GM12878 (cell line): ENCODE measurements around the gene RYR2. TPM values are rescaled to one million over a fixed set of nuclear protein-coding genes. Genes with fewer than 3 reads are reported as not detected.
"Not testable (repeated sequence)": the region's sequence is repeated elsewhere in the genome, so short reads cannot be mapped to it uniquely, and the experiment has no call there.

Source experiments
- ATAC-seq: fragments of 200-7000 bp; cut with Tn5 transposase; 3 replicates; pipeline ENCODE4 v1.9.1; 2020; ENCODE audit warnings: mild to moderate bottlenecking, moderate library complexity
- BruUV-seq: library from RNA; stranded (reverse); fragments of 400-500 nt; replicated peaks from 2 replicates; lab custom pipeline; 2021; lab: Mats Ljungman, UMichigan
- CTCF ChIA-PET: fragments of 300-600 bp; sonication (Branson Sonifier 250); formaldehyde crosslinking; extraction: SDS; loops from one replicate; lab custom pipeline; 2021; ENCODE audit warnings: inconsistent platforms; lab: Yijun Ruan, JAX
- POLR2A ChIA-PET: fragments of 350-600 bp; formaldehyde crosslinking; extraction: SDS; loops from one replicate; lab custom pipeline; 2021; ENCODE audit warnings: inconsistent platforms; lab: Charles Lee
- RAD21 ChIA-PET: fragments of 300-600 bp; sonication (Branson Sonifier 250); formaldehyde crosslinking; loops from one replicate; lab custom pipeline; 2023; ENCODE audit warnings: antibody characterized with exemption; ENCODE audit not compliant: unreplicated experiment; lab: Charles Lee
- SMC1A ChIA-PET: fragments of 300-600 bp; sonication (Branson Sonifier 250); formaldehyde crosslinking; loops from one replicate; lab custom pipeline; 2023; ENCODE audit not compliant: unreplicated experiment, uncharacterized antibody; lab: Charles Lee
- DNase-seq: peaks from one replicate; pipeline ENCODE4 v3.0.0-alpha.2; 2011; ENCODE audit warnings: low read depth, low spot score
- FAIRE-seq: peaks from 3 replicates; lab custom pipeline; 2011; peaks lifted over from hg19 to GRCh38; lab: Jason Lieb, UNC
- H2AFZ ChIP-seq: 2 replicates; pipeline ENCODE4 v1.6.0; 2011; ENCODE audit warnings: low read depth, low read length, control low read depth; ENCODE audit not compliant: control insufficient read depth
- H3K27ac ChIP-seq: 2 replicates; pipeline ENCODE4 v1.5.1; 2011; ENCODE audit warnings: control low read depth; ENCODE audit not compliant: control insufficient read depth, insufficient read depth
- H3K27me3 ChIP-seq, 2 experiments: replicated peaks in 1 of 2; 2 replicates each; pipeline versions ENCODE4 v1.6.0 to v1.6.1; 2011; ENCODE audit warnings: low read length in 1 of 2; ENCODE audit not compliant: control insufficient read depth in 2 of 2, insufficient read depth in 2 of 2
- H3K36me3 ChIP-seq, 2 experiments: 2 replicates each; pipeline ENCODE4 v1.5.1; 2011; ENCODE audit warnings: low read length in 1 of 2; ENCODE audit not compliant: control insufficient read depth in 2 of 2, insufficient read depth in 2 of 2
- H3K4me1 ChIP-seq: 2 replicates; pipeline ENCODE4 v1.6.1; 2011; ENCODE audit warnings: mild to moderate bottlenecking, low read length, moderate library complexity, mixed read lengths; ENCODE audit not compliant: control insufficient read depth, insufficient read depth
- H3K4me2 ChIP-seq: 2 replicates; pipeline ENCODE4 v1.6.0; 2011; ENCODE audit warnings: control low read depth; ENCODE audit not compliant: control insufficient read depth, insufficient read depth
- H3K4me3 ChIP-seq: fragments of 200-600 bp; sonication (generic); 2 replicates; pipeline ENCODE4 v1.5.1; 2016
- H3K79me2 ChIP-seq: 2 replicates; pipeline ENCODE4 v1.6.0; 2011; ENCODE audit warnings: low read length; ENCODE audit not compliant: control insufficient read depth, insufficient read depth
- H3K9ac ChIP-seq: 2 replicates; pipeline ENCODE4 v1.8.0; 2011; ENCODE audit warnings: low read length, control low read depth, mixed read lengths; ENCODE audit not compliant: control insufficient read depth, insufficient read depth
- H3K9me3 ChIP-seq: replicated peaks from 3 replicates; pipeline ENCODE4 v1.5.1; 2011; ENCODE audit warnings: mild to moderate bottlenecking, low read length; ENCODE audit not compliant: control insufficient read depth, insufficient read depth
- H4K20me1 ChIP-seq: 2 replicates; pipeline ENCODE4 v1.6.0; 2011; ENCODE audit not compliant: control insufficient read depth, insufficient read depth
- BHLHE40 ChIP-seq, 2 experiments: fragments of 450-650 bp in 1 of 2; IDR thresholded peaks; 2 replicates each; pipeline ENCODE4 v1.6.1; 2011 to 2017; ENCODE audit warnings: low read depth in 2 of 2, borderline replicate concordance in 1 of 2, improper control_type of control experiment in 1 of 2, low read length in 1 of 2, mild to moderate bottlenecking in 1 of 2
- BMI1 ChIP-seq: fragments of 450-650 bp; IDR thresholded peaks from 2 replicates; pipeline ENCODE4 v1.6.1; 2016; ENCODE audit warnings: mild to moderate bottlenecking, moderate library complexity, borderline replicate concordance
- EGR1 ChIP-seq, 2 experiments: IDR thresholded peaks; 1 replicate in 1 of 2; 2 replicates in 1 of 2; pipeline ENCODE4 v1.6.1; 2011 to 2012; ENCODE audit warnings: low read depth in 2 of 2, low read length in 2 of 2, borderline replicate concordance in 1 of 2, mild to moderate bottlenecking in 1 of 2, moderate library complexity in 1 of 2
- HCFC1 ChIP-seq: fragments of 150-350 bp; IDR thresholded peaks from 2 replicates; pipeline ENCODE4 v1.6.1; 2014; ENCODE audit warnings: low read length
- HDAC6 ChIP-seq: fragments of 200-600 bp; sonication (generic); IDR thresholded peaks from one replicate; pipeline ENCODE4 v1.8.0; 2017; ENCODE audit warnings: antibody characterized with exemption; ENCODE audit not compliant: unreplicated experiment
- IRF3 ChIP-seq: fragments of 450-650 bp; IDR thresholded peaks from 2 replicates; pipeline ENCODE4 v1.6.1; 2014; ENCODE audit warnings: mild to moderate bottlenecking
- KAT2A ChIP-seq: conservative IDR thresholded peaks from 2 replicates; pipeline ENCODE4 v1.6.1; 2011; ENCODE audit warnings: low read depth, low read length; ENCODE audit not compliant: control insufficient read depth
- STAT3 ChIP-seq: IDR thresholded peaks from 2 replicates; pipeline ENCODE4 v1.6.1; 2011; ENCODE audit warnings: low read depth, low read length, improper control_type of control experiment
- WRNIP1 ChIP-seq: IDR thresholded peaks from 2 replicates; pipeline ENCODE4 v1.6.1; 2011; ENCODE audit warnings: low read depth, low read length, improper control_type of control experiment, borderline replicate concordance
- ZNF217 ChIP-seq: fragments of 450-650 bp; IDR thresholded peaks from 2 replicates; pipeline ENCODE4 v1.6.1; 2017; ENCODE audit warnings: antibody characterized with exemption, mild to moderate bottlenecking
- ZNF384 ChIP-seq: IDR thresholded peaks from 2 replicates; pipeline ENCODE4 v1.6.1; 2012; ENCODE audit warnings: low read depth, mild to moderate bottlenecking, low read length, improper control_type of control experiment, borderline replicate concordance
- ZNF592 ChIP-seq: fragments of 450-650 bp; IDR thresholded peaks from 2 replicates; pipeline ENCODE4 v1.6.1; 2017; ENCODE audit warnings: mild to moderate bottlenecking, moderate library complexity
- WGBS: methylation state at CpG from one replicate; pipeline ENCODE4 v1.1.6; 2016; ENCODE audit warnings: low lambda C conversion rate; ENCODE audit not compliant: insufficient replicate concordance, insufficient coverage; ENCODE audit errors: missing lambda C conversion rate; 5-methylcytosine and 5-hydroxymethylcytosine counted together
- in situ Hi-C: fragments of 300-500 bp; cut with MboI; formaldehyde crosslinking; loops from 9 replicates; pipeline ENCODE4 v1.14.3; 2018; ENCODE audit warnings: mixed read lengths
- intact Hi-C: fragments of 100-400 bp; cut with micrococcal nuclease; formaldehyde crosslinking; loops from one replicate; pipeline ENCODE4 v1.14.2; 2022; ENCODE audit not compliant: unreplicated experiment
- polyA plus RNA-seq, 11 experiments: library from polyadenylated mRNA; depleted of rRNA in 4 of 11; unstranded in 6 of 11; stranded (reverse) in 5 of 11; fragments of >200 nt; fragmentation: Nextera tagmentation in 4 of 11; fragmentation: Illumina TruSeq in 1 of 11; extraction: Ambion mirVana in 4 of 11; extraction: Trizol in 1 of 11; gene quantifications; 1 replicate in 1 of 11; 2 replicates in 10 of 11; pipeline versions ENCODE4 v1.2.1 to v1.2.3, GENCODE V29; 2011 to 2016; ENCODE audit warnings: inconsistent platforms in 2 of 11, missing spikeins in 2 of 11, low read depth in 1 of 11
- total RNA-seq, 4 experiments: library from RNA; depleted of rRNA in 3 of 4; stranded (reverse); fragments of >200 nt in 3 of 4; fragmentation: Illumina TruSeq in 1 of 4; extraction: Trizol in 1 of 4; gene quantifications; 2 replicates each; pipeline versions ENCODE4 v1.2.1 to v1.2.3, GENCODE V29; 2013 to 2021

The RYR2 gene
- total and polyA plus RNA-seq, 10 of the 15 experiments (the other 5 are each of a cell fraction or from before 2014, with no cell fraction given) = 0.01 to 0.04 TPM; not detected in 8

- DNase-seq, POLR2A ChIA-PET, SMC1A ChIA-PET, RAD21 ChIA-PET, ATAC-seq, H3K4me2 ChIP-seq, H4K20me1 ChIP-seq, H3K27me3 ChIP-seq, BruUV-seq, H3K9me3 ChIP-seq, CTCF ChIA-PET, H3K4me3 ChIP-seq, H3K4me1 ChIP-seq, H3K36me3 ChIP-seq, H3K9ac ChIP-seq, FAIRE-seq, H3K27ac ChIP-seq, H2AFZ ChIP-seq, H3K79me2 ChIP-seq: not testable (repeated sequence)
- intact Hi-C loops (loop anchor here (10.0 kb wide), 2 partner anchors 372 to 1022 kb away; no protein-coding TSS in a partner anchor), in situ Hi-C loops (loop anchor here (25.0 kb wide), 1 partner anchor 1015 kb away; no protein-coding TSS in a partner anchor)
- 100% methylated on average over 5 of the region's 31 CpGs for WGBS
Observed at GRCh38 chr1:237127301-237127700, 85.3 kb downstream of the RYR2 start.

- FAIRE-seq (no peak), ATAC-seq (no peak), DNase-seq (no peak)
- Histone ChIP-seq H3K79me2 (no peaks in the 10 kb centered on the region), H3K4me2 (no peak overlapping the region), H3K27me3 (no peaks in the 10 kb centered on the region), H3K4me3 (no peak overlapping the region), H2AFZ (no peak overlapping the region), H3K27ac (no peak overlapping the region), H3K4me1 (no peaks in the 10 kb centered on the region), H3K9ac (no peak overlapping the region), H4K20me1 (no peaks in the 10 kb centered on the region), H3K36me3 (no peaks in the 10 kb centered on the region), H3K9me3 (no peaks in the 10 kb centered on the region; the same call in 1 of the 3 replicates)
- RAD21 ChIA-PET = no interaction called here
- WGBS = 25% methylated on average over 3 of the region's 3 CpGs
- POLR2A ChIA-PET = no interaction called here
- intact Hi-C loops = no loop called here
- SMC1A ChIA-PET = no interaction called here
- in situ Hi-C loops = loop anchor here (25.0 kb wide), 1 partner anchor 1022 kb away; no protein-coding TSS in a partner anchor
- CTCF ChIA-PET = no interaction called here
- BruUV-seq = no TSS peak
- no peak for TF ChIP-seq ZNF592
- TF ChIP-seq EGR1 (IDR thresholded peaks at IDR 0.05; ENCODE audit: borderline replicate concordance in 1 of 2, low read depth in 2 of 2, low read length in 2 of 2) = no peak
- no peak for TF ChIP-seq ZNF384
- TF ChIP-seq BMI1 = no peak
- no peak for TF ChIP-seq WRNIP1
- TF ChIP-seq HDAC6 = no peak
- no peak for TF ChIP-seq IRF3
- TF ChIP-seq HCFC1 = no peak
- TF ChIP-seq STAT3 = no peak
- TF ChIP-seq ZNF217 = no peak
- no peak for TF ChIP-seq KAT2A
- no peak for TF ChIP-seq BHLHE40 (IDR thresholded peaks at IDR 0.05; ENCODE audit: borderline replicate concordance in 1 of 2, low read depth in 2 of 2, low read length in 1 of 2)
Observed at GRCh38 chr1:237133921-237134320, 91.9 kb downstream of the RYR2 start.
